HepG2 (cell line): ENCODE results near the gene ZBTB22.

Source experiments
- CEBPZ ChIP-seq: IDR thresholded peaks from 2 replicates; pipeline ENCODE4 v1.6.1; 2012; ENCODE audit warnings: low read length, improper control_type of control experiment
- EZH2 ChIP-seq: conservative IDR thresholded peaks from 2 replicates; pipeline ENCODE4 v1.6.1; 2012; ENCODE audit warnings: mild to moderate bottlenecking, low read depth, low read length, moderate library complexity
- FOXA1 ChIP-seq, 2 experiments: fragments of 450-650 bp in 1 of 2; sonication (generic) in 1 of 2; formaldehyde crosslinking in 1 of 2; IDR thresholded peaks; 2 replicates each; pipeline versions ENCODE4 v1.4.0 to v1.6.1; 2016 to 2020; ENCODE audit warnings: missing genetic modification reagents in 1 of 2
- USF2 ChIP-seq, 2 experiments: sonication (generic) in 1 of 2; formaldehyde crosslinking in 1 of 2; IDR thresholded peaks; 2 replicates each; pipeline versions ENCODE4 v1.5.1 to v1.6.1; 2011 to 2020; ENCODE audit warnings: borderline replicate concordance in 1 of 2, low read depth in 1 of 2, low read length in 1 of 2, mild to moderate bottlenecking in 1 of 2, missing genetic modification reagents in 1 of 2, moderate library complexity in 1 of 2
- ZKSCAN8 ChIP-seq: IDR thresholded peaks from 2 replicates; pipeline ENCODE4 v1.6.1; 2016; ENCODE audit warnings: borderline replicate concordance, missing genetic modification reagents, missing compliant biosample characterization
- ZNF512 ChIP-seq: sonication (generic); formaldehyde crosslinking; IDR thresholded peaks from 2 replicates; pipeline ENCODE4 v1.4.0; 2020; ENCODE audit warnings: mild to moderate bottlenecking, missing genetic modification reagents

GRCh38 chr6:33313709-33314514 lies 3.6 kb downstream of the ZBTB22 start, which contains the start of gene TAPBP:
- TF ChIP-seq USF2 (IDR thresholded peaks at IDR 0.05; ENCODE audit: low read depth, low read length) (no peak), USF2 (CRISPR knock-in tag; IDR thresholded peaks at IDR 0.05; ENCODE audit: borderline replicate concordance) (no peak), ZKSCAN8 (CRISPR knock-in tag) (no peak), EZH2 (no peak), CEBPZ (no peak), FOXA1 (IDR thresholded peaks at IDR 0.05) (no peak), FOXA1 (CRISPR knock-in tag; IDR thresholded peaks at IDR 0.05) (no peak), ZNF512 (CRISPR knock-in tag) (no peak)
